WERI-Rb-1 (cell line): ENCODE measurements around the gene ANKRD33B.

Experiments
- DNase-seq: peaks from one replicate; pipeline ENCODE4 v3.0.0-alpha.2; 2020
- H3K27ac ChIP-seq: fragments of 250-450 bp; sonication (Bioruptor Pico); 2 replicates; pipeline ENCODE4 v1.5.1; 2020; ENCODE audit warnings: mild to moderate bottlenecking, moderate library complexity
- H3K27me3 ChIP-seq: fragments of 250-450 bp; sonication (Bioruptor Pico); 2 replicates; pipeline ENCODE4 v1.5.1; 2021; ENCODE audit warnings: mild to moderate bottlenecking, low read depth, moderate library complexity; ENCODE audit not compliant: insufficient read depth, severe bottlenecking
- H3K36me3 ChIP-seq: fragments of 250-450 bp; sonication (Bioruptor Pico); 2 replicates; pipeline ENCODE4 v1.5.1; 2020; ENCODE audit warnings: mild to moderate bottlenecking, moderate library complexity
- H3K4me3 ChIP-seq: 2 replicates; pipeline ENCODE4 v1.5.1; 2011; ENCODE audit warnings: low read depth, mild to moderate bottlenecking, control low read depth, low read length
- H3K9me3 ChIP-seq: fragments of 250-450 bp; sonication (Bioruptor Pico); 2 replicates; pipeline ENCODE4 v1.5.1; 2021; ENCODE audit warnings: mild to moderate bottlenecking, moderate library complexity; ENCODE audit not compliant: severe bottlenecking
- TF ChIP-seq, protein P1 (sequence below): IDR thresholded peaks from 2 replicates; pipeline ENCODE4 v1.5.1; 2011; ENCODE audit warnings: low read depth, mild to moderate bottlenecking, control low read depth, inconsistent platforms, low read length

Gene ANKRD33B

DNA sequence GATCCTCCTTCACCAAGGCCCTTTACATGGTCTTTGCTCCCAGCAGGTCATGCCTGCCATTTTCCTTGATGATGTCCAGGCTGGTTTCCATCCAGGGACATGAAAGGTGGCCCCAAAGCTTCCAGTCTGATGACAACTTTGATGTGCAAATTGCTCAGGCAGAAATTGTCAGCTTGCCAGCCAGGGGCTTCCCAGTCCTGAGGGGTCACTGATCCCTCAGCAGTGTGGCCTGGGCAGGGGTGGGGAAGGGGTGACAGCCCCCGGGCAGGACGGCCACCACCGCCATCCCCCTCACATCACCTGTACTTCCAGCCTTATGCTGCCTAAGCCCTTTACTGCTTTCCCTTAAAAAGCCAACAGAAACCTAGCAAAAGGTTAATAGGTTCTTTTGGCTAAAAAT, 96.3 kb downstream of the ANKRD33B start:
- no peaks in the 10 kb centered on the region for H3K27me3 ChIP-seq
- TF ChIP-seq, protein P1, sequence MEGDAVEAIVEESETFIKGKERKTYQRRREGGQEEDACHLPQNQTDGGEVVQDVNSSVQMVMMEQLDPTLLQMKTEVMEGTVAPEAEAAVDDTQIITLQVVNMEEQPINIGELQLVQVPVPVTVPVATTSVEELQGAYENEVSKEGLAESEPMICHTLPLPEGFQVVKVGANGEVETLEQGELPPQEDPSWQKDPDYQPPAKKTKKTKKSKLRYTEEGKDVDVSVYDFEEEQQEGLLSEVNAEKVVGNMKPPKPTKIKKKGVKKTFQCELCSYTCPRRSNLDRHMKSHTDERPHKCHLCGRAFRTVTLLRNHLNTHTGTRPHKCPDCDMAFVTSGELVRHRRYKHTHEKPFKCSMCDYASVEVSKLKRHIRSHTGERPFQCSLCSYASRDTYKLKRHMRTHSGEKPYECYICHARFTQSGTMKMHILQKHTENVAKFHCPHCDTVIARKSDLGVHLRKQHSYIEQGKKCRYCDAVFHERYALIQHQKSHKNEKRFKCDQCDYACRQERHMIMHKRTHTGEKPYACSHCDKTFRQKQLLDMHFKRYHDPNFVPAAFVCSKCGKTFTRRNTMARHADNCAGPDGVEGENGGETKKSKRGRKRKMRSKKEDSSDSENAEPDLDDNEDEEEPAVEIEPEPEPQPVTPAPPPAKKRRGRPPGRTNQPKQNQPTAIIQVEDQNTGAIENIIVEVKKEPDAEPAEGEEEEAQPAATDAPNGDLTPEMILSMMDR = no peak
- H3K9me3 ChIP-seq = no peaks in the 10 kb centered on the region
- no peak overlapping the region for H3K27ac ChIP-seq
- peaks cover 18% of the 10 kb centered on the region for H3K36me3 ChIP-seq
- DNase-seq = no peak
- H3K4me3 ChIP-seq = no peak overlapping the region

DNA sequence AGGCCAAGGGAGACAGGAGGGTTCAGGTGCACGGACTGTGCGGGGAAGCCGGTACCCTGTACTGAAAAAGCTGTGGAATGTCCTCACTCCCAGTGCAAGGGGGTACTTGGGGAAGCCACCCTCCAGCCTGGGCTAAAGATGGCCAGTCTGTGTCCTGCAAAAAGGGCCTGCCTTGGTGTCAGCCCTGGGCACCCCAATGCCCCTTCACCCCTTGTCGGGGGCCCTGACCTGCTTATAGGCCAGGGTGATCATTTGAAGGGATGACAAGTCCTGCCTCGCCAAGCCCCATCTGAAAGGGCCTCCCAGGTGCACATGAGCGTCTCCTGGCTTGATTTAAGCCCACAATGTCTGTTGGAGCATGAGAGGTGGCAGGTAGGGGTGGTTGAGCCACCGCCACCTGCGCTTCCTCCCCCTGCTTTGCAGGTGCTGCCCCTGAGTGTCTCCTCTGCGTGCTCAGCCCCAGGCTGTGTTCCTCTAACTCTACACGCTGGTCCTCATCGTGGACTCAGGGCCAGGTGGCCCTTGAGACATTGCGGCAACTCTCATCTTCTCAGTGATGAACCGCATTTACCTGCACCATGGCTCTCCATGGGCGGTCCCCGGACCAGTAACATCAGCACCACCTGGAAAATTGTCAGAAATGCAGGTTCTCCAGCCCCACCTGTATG, 97.0 kb downstream of the ANKRD33B start:
- no peak for DNase-seq
- Histone ChIP-seq H3K27ac (no peak overlapping the region), H3K4me3 (no peak overlapping the region), H3K27me3 (no peaks in the 10 kb centered on the region), H3K9me3 (peaks cover 3% of the 10 kb centered on the region), H3K36me3 (peaks cover 11% of the 10 kb centered on the region)
- TF ChIP-seq, protein P1 = no peak

DNA sequence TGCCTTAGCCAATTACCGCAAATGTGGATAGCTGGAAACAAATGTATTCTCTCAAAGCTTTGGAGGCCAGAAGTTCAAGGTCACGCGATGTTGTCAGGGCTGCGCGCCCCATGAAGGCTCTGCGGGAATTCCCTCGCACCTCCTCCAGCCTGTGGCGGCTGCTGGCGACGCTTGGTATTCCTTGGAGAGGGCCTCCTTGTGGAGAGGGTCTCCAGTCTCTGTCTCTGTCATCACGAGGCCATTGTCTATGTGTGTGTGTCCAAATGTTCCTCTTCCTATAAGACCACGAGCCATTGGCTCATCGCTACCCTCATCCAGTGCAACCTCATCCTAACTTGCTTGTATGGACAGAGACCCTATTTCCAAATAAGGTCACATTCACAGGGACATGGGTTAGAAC, 97.5 kb downstream of the ANKRD33B start:
- DNase-seq = no peak
- TF ChIP-seq, protein P1 = no peak
- Histone ChIP-seq H3K36me3 (peaks cover 5% of the 10 kb centered on the region), H3K27me3 (no peaks in the 10 kb centered on the region), H3K27ac (no peak overlapping the region), H3K4me3 (no peak overlapping the region), H3K9me3 (peaks cover 3% of the 10 kb centered on the region)

DNA sequence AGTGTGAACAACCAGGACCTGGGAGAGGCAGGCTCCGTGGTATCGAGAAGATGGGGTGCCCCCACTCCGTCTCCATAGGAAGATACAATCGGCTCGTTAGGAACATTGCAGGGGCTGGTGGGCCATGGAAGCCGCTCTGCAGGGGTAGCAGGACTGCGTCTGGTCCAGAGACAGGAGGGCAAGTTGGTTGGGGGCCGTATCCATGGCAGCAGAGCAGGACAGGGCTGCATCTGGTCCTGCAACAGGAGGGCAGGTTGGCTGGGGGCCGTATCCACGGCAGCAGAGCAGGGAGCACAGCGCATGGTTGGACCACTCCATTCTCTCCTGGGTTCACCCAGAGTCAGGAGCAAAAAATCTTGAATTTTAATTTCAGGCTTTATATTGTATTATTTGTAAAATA, 98.2 kb downstream of the ANKRD33B start:
- Histone ChIP-seq H3K36me3 (peaks cover 3% of the 10 kb centered on the region; the same call in 1 of the 2 replicates), H3K9me3 (peaks cover 3% of the 10 kb centered on the region), H3K4me3 (no peak overlapping the region), H3K27me3 (no peaks in the 10 kb centered on the region), H3K27ac (no peak overlapping the region)
- TF ChIP-seq, protein P1 = no peak
- DNase-seq = no peak

DNA sequence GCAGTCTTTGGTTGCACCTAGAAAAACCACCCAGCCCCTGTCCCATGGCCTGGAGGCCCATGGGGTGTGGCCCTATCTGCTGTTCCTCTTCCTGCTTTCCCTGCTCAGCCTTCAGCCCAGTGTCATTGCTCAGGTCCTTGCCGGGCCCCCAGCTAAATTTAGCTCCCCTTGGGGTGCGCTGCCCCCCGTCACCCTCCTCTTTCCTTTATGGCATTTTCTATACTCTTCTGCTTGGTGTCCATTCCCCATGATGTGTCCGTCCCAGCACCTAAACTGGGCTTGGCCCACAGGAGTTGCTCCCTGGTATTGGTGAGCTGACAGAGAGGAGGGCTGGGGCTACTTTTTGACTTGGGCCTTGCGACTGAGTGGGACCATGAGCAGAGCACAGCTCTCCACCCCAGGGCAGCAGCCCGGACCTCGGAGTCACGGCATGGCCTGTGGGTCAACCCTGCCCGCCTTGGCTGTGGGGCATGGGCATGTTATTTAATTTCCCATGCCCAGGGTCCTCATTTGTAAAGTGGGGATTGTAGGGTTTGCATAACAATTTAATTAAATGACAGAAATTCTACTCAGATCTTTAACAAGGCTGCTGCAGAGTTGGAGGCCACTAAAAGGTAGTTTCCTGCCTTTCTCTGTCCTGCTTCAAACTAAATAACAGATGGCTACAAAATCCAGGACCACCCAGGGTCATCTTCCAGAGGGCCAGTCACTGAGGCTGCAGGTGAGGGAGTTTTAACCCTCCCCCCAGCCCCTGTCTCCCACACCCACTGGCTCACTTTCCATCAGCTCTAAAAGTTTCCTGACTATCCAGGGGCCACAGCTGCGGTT, 99.0 kb downstream of the ANKRD33B start:
- no peak overlapping the region for H3K27ac ChIP-seq
- H3K4me3 ChIP-seq = no peak overlapping the region
- TF ChIP-seq, protein P1 = no peak
- no peak for DNase-seq
- H3K36me3 ChIP-seq = peaks cover 1% of the 10 kb centered on the region; the same call in 1 of the 2 replicates
- peaks cover 3% of the 10 kb centered on the region for H3K9me3 ChIP-seq
- no peaks in the 10 kb centered on the region for H3K27me3 ChIP-seq
